Effector CD8-positive, alpha-beta T cell (primary cell): ENCODE measurements around the gene TMIGD2.
"Not testable (repeated sequence)": the region's sequence is repeated elsewhere in the genome, so short reads cannot be mapped to it uniquely, and the experiment has no call there.

ENCODE experiments used
- DNase-seq: peaks from one replicate; lab custom pipeline; 2025; lab: John Stamatoyannopoulos, UW

TMIGD2 gene

GRCh38 chr19:4267101-4267900, 34.9 kb downstream of the TMIGD2 start:
- peak; percentile 60 for DNase-seq

- no peak for DNase-seq
Measured at GRCh38 chr19:4266253-4267000, 35.8 kb downstream of the TMIGD2 start.

- DNase-seq: no peak
Measured at GRCh38 chr19:4264812-4265211, 37.4 kb downstream of the TMIGD2 start.

GRCh38 chr19:4260613-4261191, 41.5 kb downstream of the TMIGD2 start:
- no peak for DNase-seq

GRCh38 chr19:4258181-4258580, 44.0 kb downstream of the TMIGD2 start:
- DNase-seq: no peak

GRCh38 chr19:4257025-4257424, 45.2 kb downstream of the TMIGD2 start:
- no peak for DNase-seq

GRCh38 chr19:4256563-4256962, 45.6 kb downstream of the TMIGD2 start:
- no peak for DNase-seq

GRCh38 chr19:4246767-4247593, 55.2 kb downstream of the TMIGD2 start, which contains the start of gene YJU2:
TSS of gene YJU2 (plus strand) at chr19:4247080. CDS start at chr19:4247147, 67 bp downstream.
- peak; percentile 98 for DNase-seq

GRCh38 chr19:4245938-4246337, 56.3 kb downstream of the TMIGD2 start:
- DNase-seq: not testable (repeated sequence)
